Caki2 (cell line): ENCODE results near the gene UNC13C. TPM values are rescaled to one million over a fixed set of nuclear protein-coding genes. Genes with fewer than 3 reads are reported as not detected.
"Not testable (repeated sequence)": the region's sequence is repeated elsewhere in the genome, so short reads cannot be mapped to it uniquely, and the experiment has no call there.

Experiments used
- DNase-seq: peaks from one replicate; pipeline ENCODE4 v3.0.0-alpha.2; 2015; ENCODE audit warnings: low read depth
- in situ Hi-C: cut with HindIII; loops from 2 replicates; pipeline ENCODE4 v1.10.0; 2016; ENCODE audit warnings: low sequenced_read_pairs, low pct_unique_long_range_greater_than_20kb, mixed read lengths
- total RNA-seq: library from RNA; depleted of rRNA; stranded (reverse); fragments of >200 nt; shearing (Covaris generic); gene quantifications from 2 replicates; pipeline ENCODE4 v1.2.3, GENCODE V29; 2014; ENCODE audit warnings: low replicate concordance

The UNC13C gene
- total RNA-seq, 1 experiment from 2014 or later, result 0.03 TPM

GRCh38 chr15:54347082-54347827 is 369.0 kb downstream of the UNC13C start:
- in situ Hi-C loops, result no loop called here
- no peak for DNase-seq

GRCh38 chr15:54353726-54354125 is 375.5 kb downstream of the UNC13C start:
- no peak for DNase-seq
- in situ Hi-C loops, result no loop called here

DNA sequence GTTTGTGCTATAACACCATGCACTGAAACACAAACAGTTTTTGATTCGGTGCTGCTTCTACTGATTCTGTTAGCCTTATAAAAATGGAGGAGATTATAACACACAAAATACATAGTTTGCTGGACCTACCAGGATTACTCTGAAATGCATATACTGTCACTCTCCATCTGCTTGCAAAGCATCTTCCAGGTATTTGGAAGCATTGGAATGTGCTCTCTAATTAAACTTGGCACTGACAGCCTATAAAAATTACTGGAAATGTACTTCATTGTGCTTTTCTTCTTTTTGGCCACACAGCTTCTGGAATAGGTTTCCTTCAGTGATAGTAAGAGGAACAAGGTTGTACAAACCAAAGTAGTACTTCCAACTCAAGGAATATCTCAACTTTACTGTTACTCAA is 376.1 kb downstream of the UNC13C start:
- in situ Hi-C loops, result no loop called here
- no peak for DNase-seq

DNA sequence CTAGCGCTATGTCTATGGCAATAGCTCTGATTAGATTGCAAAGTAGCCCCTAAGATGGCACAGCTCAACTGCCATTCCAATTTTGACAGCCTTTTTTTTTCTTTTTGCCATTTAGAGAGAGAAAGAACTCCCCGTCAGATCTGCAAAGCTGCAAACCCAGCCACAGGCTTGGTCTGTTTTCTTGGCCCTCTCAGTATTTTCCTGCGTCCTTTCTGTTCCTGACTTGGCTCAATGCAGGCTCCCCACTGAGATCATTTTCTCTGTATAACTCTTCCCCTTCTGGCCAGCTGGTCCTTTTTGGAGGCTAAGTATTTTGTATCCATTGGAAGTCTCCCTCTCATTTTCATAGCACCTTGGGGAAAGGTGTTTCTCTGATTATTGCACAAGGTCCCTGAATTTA is 386.7 kb downstream of the UNC13C start:
- in situ Hi-C loops, result no loop called here
- DNase-seq, result no peak

GRCh38 chr15:54373332-54373731 is 395.1 kb downstream of the UNC13C start:
- no peak for DNase-seq
- in situ Hi-C loops, result no loop called here

- no peak for DNase-seq
- in situ Hi-C loops, result no loop called here
Observed at GRCh38 chr15:54374184-54374952, 396.1 kb downstream of the UNC13C start.

- no peak for DNase-seq
- in situ Hi-C loops, result no loop called here
Observed at GRCh38 chr15:54387799-54388198, 409.6 kb downstream of the UNC13C start.

DNA sequence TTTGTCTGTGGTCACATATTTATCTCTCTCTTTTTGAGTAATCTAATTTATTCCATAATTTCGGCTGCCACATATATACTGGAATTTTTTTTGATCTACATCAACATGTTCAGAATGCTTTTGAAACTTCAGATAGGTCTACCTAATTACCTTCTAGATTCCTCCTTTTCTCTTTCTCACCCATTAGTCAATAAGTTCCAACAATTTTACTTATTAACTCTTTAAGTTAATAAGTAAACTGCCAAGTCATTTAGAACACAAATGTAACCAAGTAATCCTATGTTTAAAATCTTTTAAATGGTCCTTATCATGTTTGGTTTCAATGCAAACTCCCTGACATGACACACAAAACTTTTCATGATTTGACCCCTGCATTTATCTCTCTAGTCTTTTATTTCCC is 410.5 kb downstream of the UNC13C start:
- peak; percentile 46 for DNase-seq
- in situ Hi-C loops, result no loop called here

GRCh38 chr15:54410481-54410880 is 432.2 kb downstream of the UNC13C start:
- DNase-seq, result no peak
- in situ Hi-C loops, result no loop called here

DNA sequence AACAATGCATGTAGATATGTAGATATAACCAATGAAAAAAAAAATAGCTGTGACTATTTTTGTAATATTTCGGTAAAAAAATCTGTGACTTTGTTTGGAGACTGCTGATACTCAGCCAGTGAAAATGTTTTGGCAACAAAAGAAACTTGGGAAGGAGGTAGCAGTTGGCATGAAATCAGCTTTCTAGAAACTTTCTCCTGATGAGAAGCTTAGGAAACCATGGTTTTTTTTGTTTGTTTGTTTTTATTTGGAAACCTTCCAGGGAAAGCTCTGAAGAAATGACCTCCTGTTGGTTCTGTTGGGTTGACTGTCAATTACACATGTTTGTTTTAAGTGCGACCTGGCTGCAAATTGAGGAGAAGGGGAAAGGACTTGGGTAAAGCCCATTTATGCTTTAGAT is 445.9 kb downstream of the UNC13C start:
- in situ Hi-C loops, result no loop called here

GRCh38 chr15:54428596-54428995 is 450.4 kb downstream of the UNC13C start:
- in situ Hi-C loops, result no loop called here
- DNase-seq, result no peak

More for the DNA sequence above, 445.9 kb downstream of the UNC13C start:
- DNase-seq, result no peak

DNA sequence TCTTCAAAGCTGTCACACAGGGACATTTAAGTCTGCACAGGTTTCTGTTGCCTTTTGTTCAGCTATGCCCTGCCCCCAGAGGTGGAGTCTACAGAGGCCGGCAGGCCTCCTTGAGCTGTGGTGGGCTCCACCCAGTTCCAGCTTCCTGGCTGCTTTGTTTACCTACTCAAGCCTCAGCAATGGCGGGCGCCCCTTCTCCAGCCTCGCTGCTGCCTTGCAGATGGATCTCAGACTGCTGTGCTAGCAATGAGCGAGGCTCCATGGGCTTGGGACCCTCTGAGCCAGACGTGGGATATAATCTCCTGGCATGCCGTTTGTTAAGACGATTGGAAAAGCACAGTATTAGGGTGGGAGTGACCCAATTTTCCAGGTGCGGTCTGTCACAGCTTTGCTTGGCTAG is 472.0 kb downstream of the UNC13C start:
- in situ Hi-C loops, DNase-seq: not testable (repeated sequence)

- in situ Hi-C loops, result no loop called here
- no peak for DNase-seq
Observed at GRCh38 chr15:54456413-54456812, 478.2 kb downstream of the UNC13C start.

DNA sequence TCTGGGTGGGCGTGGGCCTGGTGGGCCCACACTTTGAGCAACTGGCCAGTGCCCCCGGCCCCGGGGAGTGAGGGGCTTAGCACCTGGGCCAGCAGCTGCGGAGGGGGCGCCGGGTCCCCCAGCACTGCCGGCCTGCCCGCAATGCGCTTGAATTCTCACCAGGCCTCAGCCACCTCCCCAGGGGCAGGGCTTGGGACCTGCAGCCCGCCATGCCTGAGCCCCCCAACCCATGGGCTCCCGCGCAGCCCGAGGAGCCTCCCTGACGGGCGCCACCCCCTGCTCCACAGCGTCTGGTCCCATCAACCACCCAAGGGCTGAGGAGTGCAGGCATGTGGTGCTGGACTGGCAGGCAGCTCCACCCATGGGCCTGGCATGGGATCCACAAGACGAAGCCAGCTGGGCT is 484.3 kb downstream of the UNC13C start:
- DNase-seq, result no peak
- in situ Hi-C loops, result no loop called here

DNA sequence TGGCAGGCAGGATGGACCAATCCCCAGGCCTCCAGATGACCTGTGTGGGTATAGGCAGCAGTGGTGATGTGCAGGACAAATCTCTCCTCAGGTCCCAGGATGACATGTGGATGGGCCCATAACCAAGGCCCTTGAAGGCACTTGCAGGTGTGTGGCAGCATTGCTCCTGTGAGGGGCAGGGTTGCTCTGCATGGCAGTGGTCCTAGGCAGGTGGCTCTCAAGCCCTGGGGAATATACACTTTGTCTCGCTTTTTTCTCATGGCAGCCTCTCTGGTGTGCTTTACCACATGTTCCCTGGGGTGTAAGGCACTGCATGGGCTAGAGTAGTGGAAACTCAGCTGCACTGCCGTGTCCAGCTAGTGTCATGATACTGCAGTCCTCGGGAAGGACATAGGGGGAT is 503.6 kb downstream of the UNC13C start:
- DNase-seq, result no peak
- in situ Hi-C loops, result no loop called here

DNA sequence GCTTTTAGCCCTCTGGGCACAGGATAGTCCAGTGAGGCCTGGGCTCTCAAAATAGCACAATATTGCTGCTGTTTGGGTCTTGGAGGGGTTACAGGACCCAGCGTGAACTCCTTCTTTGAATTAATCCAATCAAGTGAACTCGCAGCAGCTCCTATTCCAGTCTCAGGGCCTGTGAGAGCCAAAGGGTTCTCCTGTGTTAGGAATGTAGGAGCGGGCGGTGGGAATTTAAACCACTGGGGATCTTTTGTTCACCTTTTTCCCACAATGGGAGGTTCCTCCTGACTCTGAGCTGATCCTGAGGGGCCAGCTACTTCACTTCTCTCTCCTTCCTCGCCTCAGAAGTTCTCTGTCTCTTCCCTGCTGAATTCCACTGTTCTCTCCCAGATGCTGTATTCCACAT is 504.0 kb downstream of the UNC13C start:
- in situ Hi-C loops, result no loop called here
- no peak for DNase-seq

DNA sequence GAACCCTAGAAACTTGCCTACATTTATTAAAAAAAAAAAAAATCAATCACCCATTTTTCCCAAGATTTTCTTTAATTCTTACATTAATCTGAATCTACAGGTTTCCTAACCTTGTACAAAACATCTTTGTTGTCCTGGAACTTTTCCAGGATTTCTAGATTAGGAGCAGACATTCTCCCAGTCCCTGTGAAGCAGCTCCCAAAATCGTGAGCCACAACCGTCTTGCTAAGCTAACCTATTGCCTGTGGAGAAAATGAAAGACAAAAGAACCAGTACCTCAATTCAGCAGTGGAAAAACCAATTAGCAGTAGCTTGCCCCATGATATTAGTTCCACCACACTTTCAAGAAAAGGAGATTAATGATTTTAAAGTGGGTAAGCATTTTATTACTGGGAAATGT is 522.1 kb downstream of the UNC13C start:
- in situ Hi-C loops, result no loop called here
- DNase-seq, result no peak

DNA sequence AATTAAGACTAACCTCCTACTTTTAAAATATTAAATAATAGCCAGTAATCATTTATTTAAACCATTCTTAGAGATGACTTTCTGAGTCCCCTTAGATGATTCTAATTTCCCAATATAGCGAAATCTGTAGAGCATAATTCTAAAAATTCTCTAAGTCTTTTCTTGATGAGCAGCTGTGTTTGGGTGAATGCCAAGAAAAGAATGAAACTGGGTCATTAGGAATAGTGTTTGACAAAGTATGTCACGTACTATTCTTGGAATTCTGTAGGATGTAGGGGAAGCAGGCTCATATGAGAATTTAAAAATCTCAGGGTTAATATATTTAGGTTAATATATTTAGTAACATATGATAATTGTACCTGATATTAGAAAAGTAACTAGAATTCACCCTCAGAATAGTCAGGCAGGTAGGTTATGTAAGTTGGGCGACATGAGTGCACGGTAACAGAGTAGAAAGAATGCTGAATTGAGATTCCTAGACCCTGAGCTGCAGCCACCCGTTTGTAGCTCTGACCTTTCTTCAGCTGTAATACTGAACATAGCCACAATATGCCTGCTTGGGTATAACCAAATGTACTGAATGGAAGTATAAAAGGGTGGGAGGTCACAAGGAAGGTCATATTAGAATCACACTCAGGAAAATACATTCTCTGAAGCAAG is 524.3 kb downstream of the UNC13C start:
- DNase-seq, result no peak
- in situ Hi-C loops, result no loop called here

- in situ Hi-C loops, result no loop called here
- DNase-seq, result no peak
Observed at GRCh38 chr15:54504695-54505094, 526.5 kb downstream of the UNC13C start.
